SK-N-SH (cell line): ENCODE data around the gene SEH1L. TPM values are rescaled to one million over a fixed set of nuclear protein-coding genes. Genes with fewer than 3 reads are reported as not detected.

ENCODE experiments used
- CTCF ChIA-PET: fragments of 300-600, 350-600 bp; formaldehyde crosslinking; extraction: SDS; loops from one replicate; lab custom pipeline; 2021; lab: Yijun Ruan, JAX
- POLR2A ChIA-PET: fragments of 350-600 bp; sonication (Branson Sonifier 250); formaldehyde crosslinking; extraction: SDS; loops from one replicate; lab custom pipeline; 2020; ENCODE audit warnings: antibody characterized with exemption, inconsistent platforms; lab: Yijun Ruan, JAX
- DNase-seq: peaks from one replicate; pipeline ENCODE4 v3.0.0; 2012
- H2AFZ ChIP-seq: fragments of 200-600 bp; sonication (generic); 2 replicates; pipeline ENCODE4 v1.8.1; 2016; ENCODE audit warnings: antibody characterized with exemption, mild to moderate bottlenecking, low read depth
- H3F3A ChIP-seq: fragments of 200-600 bp; sonication (generic); replicated peaks from 2 replicates; pipeline ENCODE3; 2016; ENCODE audit warnings: antibody characterized with exemption, mild to moderate bottlenecking; ENCODE audit not compliant: insufficient read depth
- H3K27ac ChIP-seq, 2 experiments: fragments of 200-500 bp in 1 of 2; fragments of 200-600 bp in 1 of 2; sonication (Bioruptor generic) in 1 of 2; sonication (generic), shearing (Covaris generic) in 1 of 2; 2 replicates each; pipeline versions ENCODE4 v1.5.1 to v1.6.1; 2014 to 2016; ENCODE audit warnings: low read depth in 2 of 2, inconsistent platforms in 1 of 2, low read length in 1 of 2, mild to moderate bottlenecking in 1 of 2, mixed read lengths in 1 of 2
- H3K27me3 ChIP-seq: fragments of 200-600 bp; sonication (generic), shearing (Covaris generic); 2 replicates; pipeline ENCODE4 v1.6.1; 2016; ENCODE audit warnings: mixed run types; ENCODE audit not compliant: insufficient read depth
- H3K36me3 ChIP-seq, 2 experiments: fragments of 200-500 bp in 1 of 2; fragments of 200-600 bp in 1 of 2; sonication (Bioruptor generic) in 1 of 2; sonication (generic) in 1 of 2; replicated peaks in 1 of 2; 2 replicates each; pipeline versions ENCODE3 to v1.5.1; 2014 to 2016; ENCODE audit warnings: low read length in 1 of 2, mild to moderate bottlenecking in 1 of 2; ENCODE audit not compliant: insufficient read depth in 2 of 2, control insufficient read depth in 1 of 2
- H3K4me1 ChIP-seq, 2 experiments: fragments of 200-500 bp in 1 of 2; fragments of 200-600 bp in 1 of 2; sonication (Bioruptor generic) in 1 of 2; sonication (generic), shearing (Covaris generic) in 1 of 2; 2 replicates each; pipeline versions ENCODE4 v1.5.1 to v1.6.1; 2014 to 2016; ENCODE audit warnings: low read depth in 1 of 2, low read length in 1 of 2, mixed run types in 1 of 2; ENCODE audit not compliant: insufficient read depth in 2 of 2, control insufficient read depth in 1 of 2
- H3K4me2 ChIP-seq: fragments of 200-600 bp; sonication (generic), shearing (Covaris generic); 2 replicates; pipeline ENCODE4 v1.6.1; 2017; ENCODE audit warnings: mixed run types
- H3K4me3 ChIP-seq, 2 experiments: fragments of 200-500 bp in 1 of 2; fragments of 200-600 bp in 1 of 2; sonication (Bioruptor generic) in 1 of 2; sonication (generic), shearing (Covaris generic) in 1 of 2; 2 replicates each; pipeline versions ENCODE4 v1.5.1 to v1.8.1; 2014 to 2016; ENCODE audit warnings: low read depth in 2 of 2, inconsistent platforms in 1 of 2, low read length in 1 of 2, mild to moderate bottlenecking in 1 of 2, mixed read lengths in 1 of 2, moderate library complexity in 1 of 2
- H3K79me2 ChIP-seq: fragments of 200-600 bp; sonication (generic); 2 replicates; pipeline ENCODE4 v1.8.1; 2017; ENCODE audit warnings: mild to moderate bottlenecking; ENCODE audit not compliant: insufficient read depth
- H3K9ac ChIP-seq: fragments of 200-600 bp; sonication (generic); 2 replicates; pipeline ENCODE4 v1.6.1; 2017; ENCODE audit warnings: mixed run types
- H3K9me2 ChIP-seq: fragments of 200-600 bp; sonication (generic); 2 replicates; pipeline ENCODE4 v1.6.1; 2017; ENCODE audit warnings: mixed run types
- H3K9me3 ChIP-seq: fragments of 200-600 bp; sonication (generic); 2 replicates; pipeline ENCODE4 v1.6.1; 2017; ENCODE audit warnings: mixed run types, mild to moderate bottlenecking, moderate library complexity
- H4K20me1 ChIP-seq: fragments of 200-600 bp; sonication (generic); 2 replicates; pipeline ENCODE4 v1.6.1; 2017; ENCODE audit warnings: mild to moderate bottlenecking, mixed run types; ENCODE audit not compliant: insufficient read depth
- ELF1 ChIP-seq: IDR thresholded peaks from 2 replicates; pipeline ENCODE4 v1.4.0; 2012
- EP300 ChIP-seq, 2 experiments: IDR thresholded peaks; 2 replicates each; pipeline versions ENCODE4 v1.4.0 to v1.6.1; 2012; ENCODE audit warnings: borderline replicate concordance in 1 of 2, low read depth in 1 of 2, low read length in 1 of 2
- EZH2phosphoT487 ChIP-seq: fragments of 200-600 bp; sonication (generic); IDR thresholded peaks from 2 replicates; pipeline ENCODE4 v1.6.1; 2017; ENCODE audit warnings: low read depth, mixed run types, mild to moderate bottlenecking, antibody characterized with exemption, moderate library complexity, borderline replicate concordance
- FOSL2 ChIP-seq: IDR thresholded peaks from 2 replicates; pipeline ENCODE4 v1.4.0; 2012; ENCODE audit warnings: low read depth, mild to moderate bottlenecking, moderate library complexity, borderline replicate concordance
- IRF3 ChIP-seq: fragments of 150-350 bp; IDR thresholded peaks from 2 replicates; pipeline ENCODE4 v1.6.1; 2016; ENCODE audit warnings: mild to moderate bottlenecking, low read depth, low read length
- JUND ChIP-seq: IDR thresholded peaks from 2 replicates; pipeline ENCODE4 v1.4.0; 2012
- MEF2A ChIP-seq: IDR thresholded peaks from 2 replicates; pipeline ENCODE4 v1.4.0; 2012; ENCODE audit warnings: low read depth, borderline replicate concordance
- PBX3 ChIP-seq: IDR thresholded peaks from 2 replicates; pipeline ENCODE4; 2012
- RCOR1 ChIP-seq: fragments of 150-350 bp; IDR thresholded peaks from 2 replicates; pipeline ENCODE4 v1.6.1; 2017; ENCODE audit warnings: antibody characterized with exemption, low read length
- REST ChIP-seq: IDR thresholded peaks from 2 replicates; pipeline ENCODE4 v1.6.1; 2012; ENCODE audit warnings: mild to moderate bottlenecking, low read depth, low read length, moderate library complexity
- RFX5 ChIP-seq: IDR thresholded peaks from 2 replicates; pipeline ENCODE4 v1.6.1; 2012; ENCODE audit warnings: mild to moderate bottlenecking, improper control_type of control experiment, low read length
- TEAD4 ChIP-seq: IDR thresholded peaks from 2 replicates; pipeline ENCODE4 v1.4.0; 2012; ENCODE audit warnings: mild to moderate bottlenecking, borderline replicate concordance; ENCODE audit not compliant: insufficient read depth
- USF2 ChIP-seq: fragments of 150-350 bp; IDR thresholded peaks from 2 replicates; pipeline ENCODE4 v1.6.1; 2017; ENCODE audit warnings: antibody characterized with exemption, low read length, low read depth, borderline replicate concordance
- WGBS: methylation state at CpG from one replicate; pipeline ENCODE4 v1.1.6; 2017; ENCODE audit warnings: low lambda C conversion rate; 5-methylcytosine and 5-hydroxymethylcytosine counted together
- polyA plus RNA-seq, 3 experiments: library from polyadenylated mRNA; depleted of rRNA; stranded (reverse); fragments of >200 nt; gene quantifications; 2 replicates each; pipeline ENCODE4 v1.2.3, GENCODE V29; 2012

The SEH1L gene
- polyA plus RNA-seq, 1 of the 3 experiments (the other 2 are of a cell fraction), result 29.8 TPM

GRCh38 chr18:12993439-12993838 lies 45.6 kb downstream of the SEH1L start (continued):
- TF ChIP-seq IRF3, result no peak

GRCh38 chr18:12995424-12995823 lies 47.6 kb downstream of the SEH1L start:
- Histone ChIP-seq H3K9ac (no peak overlapping the region), H3K79me2 (peaks cover 88% of the 10 kb centered on the region), H2AFZ (no peak overlapping the region), H3K9me2 (no peaks in the 10 kb centered on the region), H3K27ac (no peak overlapping the region), H3K9me3 (no peaks in the 10 kb centered on the region), H3K4me3 (no peak overlapping the region), H3K36me3 (peaks cover 0 to 2% of the 10 kb centered on the region in 2 experiments), H3K4me2 (no peak overlapping the region), H3K27me3 (no peaks in the 10 kb centered on the region), H3K4me1 (peaks cover 4 to 21% of the 10 kb centered on the region in 2 experiments; a peak in 3 of 4 replicates), H3F3A (peaks cover 8% of the 10 kb centered on the region), H4K20me1 (peaks cover 15% of the 10 kb centered on the region; the same call in 1 of the 2 replicates)
- WGBS, result 75% methylated on average over 2 of the region's 2 CpGs
- no peak for DNase-seq
- POLR2A ChIA-PET, result no interaction called here
- CTCF ChIA-PET, result interaction anchor here (0.6 to 1.5 kb wide), 2 partner anchors 9 to 269 kb away, joined by 3 to 4 read pairs; no protein-coding TSS in a partner anchor
- no peak for TF ChIP-seq ELF1
- TF ChIP-seq FOSL2, result no peak
- no peak for TF ChIP-seq RCOR1
- TF ChIP-seq EZH2phosphoT487, result no peak

- Histone ChIP-seq H3F3A (peaks cover 8% of the 10 kb centered on the region), H3K9ac (no peak overlapping the region), H2AFZ (no peak overlapping the region), H3K27ac (no peak overlapping the region), H3K4me2 (no peak overlapping the region), H3K79me2 (peaks cover 94% of the 10 kb centered on the region), H3K9me3 (no peaks in the 10 kb centered on the region), H3K4me1 (peaks cover 4 to 18% of the 10 kb centered on the region in 2 experiments; a peak in 3 of 4 replicates), H4K20me1 (peaks cover 15% of the 10 kb centered on the region; the same call in 1 of the 2 replicates), H3K36me3 (peaks cover 2% of the 10 kb centered on the region in 2 experiments), H3K4me3 (no peak overlapping the region), H3K9me2 (no peaks in the 10 kb centered on the region), H3K27me3 (no peaks in the 10 kb centered on the region)
- 93% methylated on average over 6 of the region's 6 CpGs for WGBS
- ChIA-PET POLR2A (no interaction called here), CTCF (interaction anchor here (0.6 to 1.5 kb wide), 2 partner anchors 9 to 269 kb away, joined by 3 to 4 read pairs; no protein-coding TSS in a partner anchor)
- TF ChIP-seq RFX5 (no peak), ELF1 (no peak), JUND (no peak), IRF3 (no peak), MEF2A (no peak), USF2 (no peak), TEAD4 (no peak), REST (no peak), EP300 (IDR thresholded peaks at IDR 0.05; ENCODE audit: borderline replicate concordance in 1 of 2, low read depth in 1 of 2, low read length in 1 of 2) (no peak), PBX3 (no peak)
- DNase-seq, result no peak
Observed at GRCh38 chr18:12995952-12996477, 48.2 kb downstream of the SEH1L start.
